HG02798 (cell line): ENCODE results near the gene ATP5F1D.

Source experiments
- ATAC-seq: cut with Tn5 transposase; IDR thresholded peaks from one replicate; pipeline ENCODE4 v1.9.1; 2021; ENCODE audit warnings: mild to moderate bottlenecking; ENCODE audit not compliant: unreplicated experiment, poor library complexity

The ATP5F1D gene

GRCh38 chr19:1256646-1257474, 15.3 kb downstream of the ATP5F1D start:
- no peak for ATAC-seq

- no peak for ATAC-seq
Measured at GRCh38 chr19:1257475-1258162, 16.1 kb downstream of the ATP5F1D start.

- no peak for ATAC-seq
Measured at GRCh38 chr19:1258163-1258492, 16.6 kb downstream of the ATP5F1D start.

- ATAC-seq = no peak
Measured at GRCh38 chr19:1258707-1259205, 17.2 kb downstream of the ATP5F1D start.

- peak; percentile 31 for ATAC-seq
Measured at GRCh38 chr19:1259206-1259875, 17.8 kb downstream of the ATP5F1D start.

- ATAC-seq = peak; percentile 2
Measured at GRCh38 chr19:1259876-1260748, 18.6 kb downstream of the ATP5F1D start.

GRCh38 chr19:1260749-1261537, 19.4 kb downstream of the ATP5F1D start:
- peak; percentile 78 for ATAC-seq

GRCh38 chr19:1261538-1261797, 19.9 kb downstream of the ATP5F1D start:
- ATAC-seq = no peak

GRCh38 chr19:1261798-1262622, 20.5 kb downstream of the ATP5F1D start:
- no peak for ATAC-seq

GRCh38 chr19:1262623-1263123, 21.1 kb downstream of the ATP5F1D start:
- no peak for ATAC-seq

GRCh38 chr19:1263188-1263587, 21.6 kb downstream of the ATP5F1D start:
- no peak for ATAC-seq

- ATAC-seq = no peak
Measured at GRCh38 chr19:1264801-1265614, 23.5 kb downstream of the ATP5F1D start.

- ATAC-seq = no peak
Measured at GRCh38 chr19:1265615-1266128, 24.1 kb downstream of the ATP5F1D start.

- peak; percentile 40 for ATAC-seq
Measured at GRCh38 chr19:1266129-1266915, 24.8 kb downstream of the ATP5F1D start.

- ATAC-seq = peak; percentile 24
Measured at GRCh38 chr19:1266916-1267476, 25.4 kb downstream of the ATP5F1D start.

GRCh38 chr19:1267477-1268225, 26.1 kb downstream of the ATP5F1D start:
- no peak for ATAC-seq
